ENCODE results near the gene DCUN1D4. TPM values are rescaled to one million over a fixed set of nuclear protein-coding genes. Genes with fewer than 3 reads are reported as not detected.

Gene DCUN1D4
- polyA plus RNA-seq, 1 donor from 2014 or later: 130 TPM

DNA sequence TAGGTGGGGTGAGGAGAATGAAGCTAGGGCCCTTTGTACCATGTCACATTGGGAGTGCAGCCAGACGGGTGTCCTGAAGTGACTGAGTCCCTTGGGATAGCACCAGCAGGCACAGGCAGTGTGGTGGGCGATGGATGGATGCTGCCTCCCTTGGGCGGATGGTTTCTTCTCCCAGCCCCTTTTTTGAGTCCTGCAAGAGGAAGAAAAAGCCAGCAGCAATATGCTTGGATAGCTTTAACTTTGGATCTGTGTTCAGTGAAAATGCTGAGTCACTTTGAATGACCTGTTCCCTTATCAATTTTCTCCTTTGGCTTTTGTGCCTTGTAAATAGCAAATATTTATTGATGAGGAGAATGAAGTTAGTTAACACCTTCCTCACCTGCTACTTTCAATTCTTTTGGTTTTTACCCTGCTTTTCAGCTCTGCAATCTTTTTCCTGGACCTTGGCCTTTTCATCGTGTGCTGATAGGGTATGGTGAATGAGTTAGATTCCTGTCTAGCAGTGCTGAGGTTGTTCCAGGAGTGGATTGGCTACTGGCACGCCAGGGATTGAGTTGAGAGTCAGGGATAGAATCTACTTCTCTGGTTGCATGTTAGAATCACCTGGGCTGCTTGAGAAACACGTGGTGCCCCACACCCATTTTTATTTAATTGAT lies 10.2 kb downstream of the DCUN1D4 start:
- no peak overlapping the region for H3K27ac ChIP-seq (ENCODE audit: low read length)
- TF ChIP-seq TAF1 (IDR thresholded peaks at IDR 0.05; ENCODE audit: low read depth): no peak
- no peak for TF ChIP-seq EZH2 (IDR thresholded peaks at IDR 0.05; ENCODE audit: borderline replicate concordance, insufficient read depth, low read length, poor library complexity, severe bottlenecking)
- TF ChIP-seq MXI1 (conservative IDR thresholded peaks at IDR 0.05; ENCODE audit: poor library complexity, severe bottlenecking): no peak
- no peak for TF ChIP-seq EP300 (conservative IDR thresholded peaks at IDR 0.05; ENCODE audit: poor library complexity, severe bottlenecking)
- no peak for TF ChIP-seq SMC3 (conservative IDR thresholded peaks at IDR 0.05; ENCODE audit: poor library complexity)
- no peak for TF ChIP-seq POLR2AphosphoS5 (IDR thresholded peaks at IDR 0.05)
- TF ChIP-seq, protein P1, sequence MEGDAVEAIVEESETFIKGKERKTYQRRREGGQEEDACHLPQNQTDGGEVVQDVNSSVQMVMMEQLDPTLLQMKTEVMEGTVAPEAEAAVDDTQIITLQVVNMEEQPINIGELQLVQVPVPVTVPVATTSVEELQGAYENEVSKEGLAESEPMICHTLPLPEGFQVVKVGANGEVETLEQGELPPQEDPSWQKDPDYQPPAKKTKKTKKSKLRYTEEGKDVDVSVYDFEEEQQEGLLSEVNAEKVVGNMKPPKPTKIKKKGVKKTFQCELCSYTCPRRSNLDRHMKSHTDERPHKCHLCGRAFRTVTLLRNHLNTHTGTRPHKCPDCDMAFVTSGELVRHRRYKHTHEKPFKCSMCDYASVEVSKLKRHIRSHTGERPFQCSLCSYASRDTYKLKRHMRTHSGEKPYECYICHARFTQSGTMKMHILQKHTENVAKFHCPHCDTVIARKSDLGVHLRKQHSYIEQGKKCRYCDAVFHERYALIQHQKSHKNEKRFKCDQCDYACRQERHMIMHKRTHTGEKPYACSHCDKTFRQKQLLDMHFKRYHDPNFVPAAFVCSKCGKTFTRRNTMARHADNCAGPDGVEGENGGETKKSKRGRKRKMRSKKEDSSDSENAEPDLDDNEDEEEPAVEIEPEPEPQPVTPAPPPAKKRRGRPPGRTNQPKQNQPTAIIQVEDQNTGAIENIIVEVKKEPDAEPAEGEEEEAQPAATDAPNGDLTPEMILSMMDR (IDR thresholded peaks at IDR 0.05; ENCODE audit: poor library complexity, severe bottlenecking): no peak
- TF ChIP-seq RAD21 (conservative IDR thresholded peaks at IDR 0.05): no peak
- TF ChIP-seq, protein P2, sequence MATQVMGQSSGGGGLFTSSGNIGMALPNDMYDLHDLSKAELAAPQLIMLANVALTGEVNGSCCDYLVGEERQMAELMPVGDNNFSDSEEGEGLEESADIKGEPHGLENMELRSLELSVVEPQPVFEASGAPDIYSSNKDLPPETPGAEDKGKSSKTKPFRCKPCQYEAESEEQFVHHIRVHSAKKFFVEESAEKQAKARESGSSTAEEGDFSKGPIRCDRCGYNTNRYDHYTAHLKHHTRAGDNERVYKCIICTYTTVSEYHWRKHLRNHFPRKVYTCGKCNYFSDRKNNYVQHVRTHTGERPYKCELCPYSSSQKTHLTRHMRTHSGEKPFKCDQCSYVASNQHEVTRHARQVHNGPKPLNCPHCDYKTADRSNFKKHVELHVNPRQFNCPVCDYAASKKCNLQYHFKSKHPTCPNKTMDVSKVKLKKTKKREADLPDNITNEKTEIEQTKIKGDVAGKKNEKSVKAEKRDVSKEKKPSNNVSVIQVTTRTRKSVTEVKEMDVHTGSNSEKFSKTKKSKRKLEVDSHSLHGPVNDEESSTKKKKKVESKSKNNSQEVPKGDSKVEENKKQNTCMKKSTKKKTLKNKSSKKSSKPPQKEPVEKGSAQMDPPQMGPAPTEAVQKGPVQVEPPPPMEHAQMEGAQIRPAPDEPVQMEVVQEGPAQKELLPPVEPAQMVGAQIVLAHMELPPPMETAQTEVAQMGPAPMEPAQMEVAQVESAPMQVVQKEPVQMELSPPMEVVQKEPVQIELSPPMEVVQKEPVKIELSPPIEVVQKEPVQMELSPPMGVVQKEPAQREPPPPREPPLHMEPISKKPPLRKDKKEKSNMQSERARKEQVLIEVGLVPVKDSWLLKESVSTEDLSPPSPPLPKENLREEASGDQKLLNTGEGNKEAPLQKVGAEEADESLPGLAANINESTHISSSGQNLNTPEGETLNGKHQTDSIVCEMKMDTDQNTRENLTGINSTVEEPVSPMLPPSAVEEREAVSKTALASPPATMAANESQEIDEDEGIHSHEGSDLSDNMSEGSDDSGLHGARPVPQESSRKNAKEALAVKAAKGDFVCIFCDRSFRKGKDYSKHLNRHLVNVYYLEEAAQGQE (IDR thresholded peaks at IDR 0.05; ENCODE audit: borderline replicate concordance): no peak
- H3K9me3 ChIP-seq (ENCODE audit: low read length): no peaks in the 10 kb centered on the region
- H3K9me2 ChIP-seq (ENCODE audit: insufficient read depth, low read length): no peaks in the 10 kb centered on the region
- H3K36me3 ChIP-seq (ENCODE audit: insufficient read depth, low read length): no peaks in the 10 kb centered on the region
- H3K79me2 ChIP-seq (replicated peaks; ENCODE audit: insufficient read depth, low read length): peaks cover 83% of the 10 kb centered on the region
- no peak overlapping the region for H3K9ac ChIP-seq (ENCODE audit: low read length)
- H2AFZ ChIP-seq (ENCODE audit: low read depth, low read length): no peak overlapping the region
- H3K27me3 ChIP-seq (ENCODE audit: insufficient read depth, low read depth, low read length): no peaks in the 10 kb centered on the region
- no peak overlapping the region for H3K4me3 ChIP-seq (ENCODE audit: low read length)
- peaks cover 4% of the 10 kb centered on the region for H4K20me1 ChIP-seq (ENCODE audit: insufficient read depth)
- H3F3A ChIP-seq (ENCODE audit: insufficient read depth, low read length, poor library complexity, severe bottlenecking): no peaks in the 10 kb centered on the region
- H3K4me2 ChIP-seq (ENCODE audit: low read length): no peak overlapping the region

DNA sequence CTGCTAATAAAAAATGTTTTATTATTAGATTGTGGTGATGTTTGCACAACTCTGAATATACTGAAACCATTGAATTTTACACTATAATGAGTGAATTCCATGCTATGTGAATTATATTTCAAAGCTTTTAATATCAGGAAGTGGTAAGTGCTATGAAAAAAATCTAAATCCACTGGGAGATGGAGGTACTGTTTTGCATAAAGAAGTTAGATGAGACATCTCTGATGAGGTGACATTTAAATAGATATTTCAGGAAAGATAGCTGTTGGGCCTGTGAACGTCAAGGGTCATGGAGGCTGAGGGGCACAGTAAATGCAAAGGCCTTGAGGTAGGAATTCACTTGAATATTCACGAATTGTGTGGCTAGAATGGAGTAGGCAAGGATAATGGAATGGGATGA lies 12.3 kb downstream of the DCUN1D4 start:
- H3K9me2 ChIP-seq (ENCODE audit: insufficient read depth, low read length): no peaks in the 10 kb centered on the region
- H2AFZ ChIP-seq (ENCODE audit: low read depth, low read length): no peak overlapping the region
- no peaks in the 10 kb centered on the region for H3F3A ChIP-seq (ENCODE audit: insufficient read depth, low read length, poor library complexity, severe bottlenecking)
- no peak overlapping the region for H3K9ac ChIP-seq (ENCODE audit: low read length)
- H3K79me2 ChIP-seq (replicated peaks; ENCODE audit: insufficient read depth, low read length): peaks cover 77% of the 10 kb centered on the region
- TF ChIP-seq, protein P1 (IDR thresholded peaks at IDR 0.05; ENCODE audit: poor library complexity, severe bottlenecking): no peak
- TF ChIP-seq TAF1 (IDR thresholded peaks at IDR 0.05; ENCODE audit: low read depth): no peak
- TF ChIP-seq POLR2AphosphoS5 (IDR thresholded peaks at IDR 0.05): no peak
- no peak for TF ChIP-seq EP300 (conservative IDR thresholded peaks at IDR 0.05; ENCODE audit: poor library complexity, severe bottlenecking)
- TF ChIP-seq SMC3 (conservative IDR thresholded peaks at IDR 0.05; ENCODE audit: poor library complexity): no peak
- TF ChIP-seq, protein P2 (IDR thresholded peaks at IDR 0.05; ENCODE audit: borderline replicate concordance): no peak
- TF ChIP-seq MXI1 (conservative IDR thresholded peaks at IDR 0.05; ENCODE audit: poor library complexity, severe bottlenecking): no peak
- no peak for TF ChIP-seq RAD21 (conservative IDR thresholded peaks at IDR 0.05)
- TF ChIP-seq EZH2 (IDR thresholded peaks at IDR 0.05; ENCODE audit: borderline replicate concordance, insufficient read depth, low read length, poor library complexity, severe bottlenecking): no peak
- H3K4me2 ChIP-seq (ENCODE audit: low read length): no peak overlapping the region
- H4K20me1 ChIP-seq (ENCODE audit: insufficient read depth): peaks cover 4% of the 10 kb centered on the region
- no peak overlapping the region for H3K27ac ChIP-seq (ENCODE audit: low read length)
- H3K27me3 ChIP-seq (ENCODE audit: insufficient read depth, low read depth, low read length): no peaks in the 10 kb centered on the region
- H3K9me3 ChIP-seq (ENCODE audit: low read length): no peaks in the 10 kb centered on the region
- H3K4me3 ChIP-seq (ENCODE audit: low read length): no peak overlapping the region
- no peaks in the 10 kb centered on the region for H3K36me3 ChIP-seq (ENCODE audit: insufficient read depth, low read length)

Measured in neural cell (in vitro differentiated cells).